Measurements from ENCODE around the gene G0S2.

The G0S2 gene

DNA sequence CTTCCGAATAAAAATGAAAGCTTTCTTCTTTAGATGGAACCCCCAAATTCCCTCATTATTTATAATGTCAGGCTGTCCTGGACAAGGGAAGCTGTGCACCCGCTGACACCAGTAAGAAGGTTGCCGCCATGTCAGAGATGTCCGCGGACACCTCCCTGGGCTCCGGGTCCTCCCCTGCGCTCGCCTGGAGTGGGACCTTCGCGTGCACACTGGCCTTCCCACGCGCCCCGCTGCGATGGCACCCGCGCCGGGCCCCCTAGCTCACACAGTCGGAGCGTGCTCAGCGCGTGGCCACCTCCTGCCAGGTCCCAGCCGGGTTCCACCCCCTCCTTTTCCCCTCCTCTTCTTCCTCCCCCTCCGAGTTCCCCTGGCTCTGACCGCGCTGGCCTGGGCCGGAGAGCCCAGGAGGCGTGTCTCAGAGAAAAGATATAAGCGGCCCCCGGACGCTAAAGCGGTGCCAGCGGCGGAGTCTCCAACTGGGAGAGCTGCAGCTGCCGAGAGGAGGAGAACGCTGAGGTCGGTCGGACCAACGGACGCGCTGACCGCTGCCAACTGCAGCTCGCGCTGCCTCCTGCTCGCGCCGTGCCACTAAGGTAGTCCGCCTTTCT is at the start of gene G0S2:
TSS of gene G0S2 (plus strand) at position 456 of the 608 bp plus-strand sequence. CDS start 273 bp downstream, outside the sequence.
- peak; percentile 45 to 59 for DNase-seq

- no peak for DNase-seq
These were observed 49.4 kb upstream of the G0S2 start for GRCh38 chr1:209625791-209626285.

DNA sequence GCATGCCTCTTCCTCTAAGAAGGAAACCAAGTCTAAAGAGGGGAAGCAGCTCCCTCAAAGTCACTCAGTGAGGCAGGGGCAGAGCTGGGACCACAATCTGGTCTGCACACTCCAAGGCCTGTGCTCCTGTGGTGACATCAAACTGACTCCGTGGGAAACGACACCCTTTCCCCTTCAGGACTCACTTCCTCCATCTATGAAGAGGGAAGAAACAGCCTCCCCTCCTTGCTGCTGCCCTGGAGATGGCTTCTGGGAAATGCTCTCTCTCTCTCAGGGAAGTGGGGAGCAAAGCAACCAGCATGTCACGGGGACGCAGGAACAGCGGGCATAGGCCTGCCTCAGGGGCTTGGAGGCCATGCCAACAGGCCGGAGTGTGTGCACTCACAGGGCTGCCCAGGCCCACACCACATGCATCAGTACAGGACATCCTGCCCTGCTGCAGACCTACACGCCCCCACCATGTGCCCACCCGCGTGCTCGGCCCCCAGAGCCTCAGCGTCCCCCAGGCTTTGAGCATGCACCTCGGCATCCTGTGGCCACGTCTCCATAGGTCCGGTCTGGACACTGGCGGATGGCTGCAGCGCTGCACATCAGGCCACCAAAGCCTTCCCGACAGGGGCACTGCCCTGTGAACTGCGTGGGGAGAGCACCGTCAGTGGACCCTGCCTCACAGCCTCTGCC is 48.7 kb upstream of the G0S2 start:
- no peak for DNase-seq

GRCh38 chr1:209627027-209627731 is 48.0 kb upstream of the G0S2 start:
- no peak for DNase-seq

DNA sequence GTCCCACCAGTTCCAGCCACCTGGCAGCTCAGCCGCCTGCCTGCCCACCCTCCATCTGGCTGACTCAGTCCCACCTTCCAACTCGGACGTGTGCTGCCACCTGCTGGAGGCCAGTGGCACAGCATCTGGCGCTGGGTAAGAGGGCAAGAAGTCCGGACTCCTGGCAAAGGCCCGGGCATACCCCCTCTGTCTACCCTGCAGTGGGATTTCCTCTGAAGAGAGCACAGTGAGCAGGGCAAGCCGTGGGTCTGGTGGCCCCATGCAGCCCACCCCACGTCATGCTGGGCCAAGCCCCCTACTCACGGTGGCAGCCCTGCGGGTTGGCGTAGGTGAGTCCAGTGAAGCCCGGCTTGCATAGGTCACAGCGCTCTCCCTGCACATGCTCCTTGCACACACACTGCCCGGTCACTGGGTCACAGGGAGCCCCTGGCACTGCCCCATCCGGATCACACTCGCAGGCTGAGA is 47.4 kb upstream of the G0S2 start:
- DNase-seq, result peak; percentile 89

DNA sequence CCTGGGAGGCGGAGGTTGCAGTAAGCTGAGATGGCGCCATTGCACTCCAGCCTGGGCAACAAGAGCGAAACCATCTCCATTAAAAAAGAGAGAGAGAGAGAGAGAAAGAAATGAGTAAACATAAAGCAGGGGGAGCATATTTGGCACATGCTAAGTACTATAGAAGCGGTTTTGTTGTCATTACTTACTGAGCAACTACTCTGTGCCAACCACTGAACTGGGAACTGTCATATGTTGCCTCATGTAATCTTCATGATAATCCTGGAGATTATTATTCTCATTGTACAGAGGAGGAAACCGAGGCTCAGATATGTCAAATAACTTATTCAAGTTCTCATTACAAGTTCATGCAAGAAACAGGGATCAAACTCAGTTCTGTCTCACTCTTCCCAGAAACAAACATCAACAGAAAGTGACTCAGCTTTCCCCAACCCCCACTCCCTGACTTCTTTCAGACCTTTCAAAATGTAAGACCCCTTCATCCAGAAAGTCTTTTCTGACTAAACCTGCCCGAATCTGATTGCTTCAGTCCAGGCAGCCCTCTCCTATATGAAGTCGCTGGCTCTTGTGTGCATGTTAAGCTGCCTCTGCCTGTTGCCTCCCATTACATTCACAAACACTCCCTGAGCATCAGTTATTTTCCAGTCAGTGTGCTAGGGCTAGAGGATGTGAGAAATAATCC is 46.5 kb upstream of the G0S2 start:
- DNase-seq, result no peak

DNA sequence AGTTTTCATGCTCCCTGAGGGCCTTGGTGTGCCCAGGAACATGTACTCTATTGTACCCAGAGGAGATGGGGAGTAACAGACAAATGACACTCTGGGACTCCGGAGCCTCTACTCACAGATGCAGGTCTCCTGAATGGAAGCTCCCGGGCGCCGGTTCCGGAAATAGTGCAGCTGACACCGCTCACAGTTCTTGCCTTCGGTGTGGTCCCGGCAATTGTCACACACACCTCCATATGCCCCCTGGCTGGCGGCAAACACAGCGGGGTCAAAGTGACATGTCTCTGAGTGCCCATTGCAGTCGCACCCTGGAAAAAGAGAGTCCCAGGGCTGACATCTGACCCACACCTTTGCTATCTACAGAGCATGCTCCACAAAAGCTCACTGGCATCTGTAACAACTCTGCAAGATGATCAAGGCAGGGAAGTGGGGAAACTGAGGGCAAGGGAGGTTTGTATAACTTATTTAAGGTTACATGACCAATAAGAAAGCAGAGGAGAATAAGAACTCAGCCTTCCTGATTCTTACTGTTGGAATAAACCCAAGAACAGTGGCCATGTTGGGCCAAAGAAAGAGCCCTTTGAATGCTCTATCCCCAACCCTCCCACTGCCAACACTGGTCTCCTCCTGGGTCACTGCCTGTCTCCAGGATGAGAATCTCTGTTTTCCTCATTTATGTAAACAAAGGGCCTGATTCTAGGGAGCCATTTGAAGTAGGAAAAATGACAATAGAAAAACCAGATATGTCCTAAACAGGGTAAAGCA is 45.4 kb upstream of the G0S2 start:
- no peak for DNase-seq

DNA sequence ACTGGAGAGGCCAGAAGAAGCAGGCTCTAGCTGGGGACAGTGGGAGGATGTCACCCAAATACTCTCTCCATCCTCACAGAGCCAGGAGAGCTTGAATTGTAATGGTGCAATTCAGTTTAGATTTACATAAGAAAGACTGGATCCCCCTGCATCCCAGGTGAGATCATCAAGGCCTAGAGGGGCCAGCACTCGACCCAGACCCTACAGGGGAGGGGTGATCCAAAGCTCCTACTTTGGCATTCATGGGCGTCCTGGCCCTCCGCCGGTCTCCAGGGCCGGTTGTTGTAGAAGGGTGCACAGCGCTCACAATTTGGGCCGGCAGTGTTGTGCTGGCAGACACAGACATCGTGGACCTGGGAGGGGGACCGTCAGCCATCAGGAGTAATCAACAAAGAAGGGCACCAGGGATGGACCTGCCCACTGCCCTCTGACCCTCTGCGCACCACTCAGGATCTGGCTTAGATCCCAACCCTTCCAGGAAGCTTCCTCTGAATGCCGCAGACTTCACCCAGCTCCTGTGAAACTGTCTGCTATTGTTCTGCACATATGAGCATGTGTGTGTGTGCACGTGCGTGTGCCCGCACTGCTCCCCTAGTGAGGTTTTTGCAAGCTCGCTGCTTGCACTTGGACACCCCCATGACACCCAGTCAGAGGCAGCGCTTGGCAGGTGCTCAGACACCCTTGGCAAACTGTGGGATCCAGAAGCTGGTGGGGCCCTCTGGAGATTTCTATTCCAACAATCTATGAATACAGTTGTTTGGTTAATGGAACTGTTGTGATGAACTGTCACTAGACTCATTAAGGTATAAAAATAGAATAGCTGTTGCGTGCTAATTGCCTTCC is 44.6 kb upstream of the G0S2 start:
- DNase-seq, result no peak

GRCh38 chr1:209633335-209633997 is 41.7 kb upstream of the G0S2 start:
- DNase-seq, result no peak

- no peak for DNase-seq
These were observed 41.0 kb upstream of the G0S2 start for GRCh38 chr1:209634005-209634737.

DNA sequence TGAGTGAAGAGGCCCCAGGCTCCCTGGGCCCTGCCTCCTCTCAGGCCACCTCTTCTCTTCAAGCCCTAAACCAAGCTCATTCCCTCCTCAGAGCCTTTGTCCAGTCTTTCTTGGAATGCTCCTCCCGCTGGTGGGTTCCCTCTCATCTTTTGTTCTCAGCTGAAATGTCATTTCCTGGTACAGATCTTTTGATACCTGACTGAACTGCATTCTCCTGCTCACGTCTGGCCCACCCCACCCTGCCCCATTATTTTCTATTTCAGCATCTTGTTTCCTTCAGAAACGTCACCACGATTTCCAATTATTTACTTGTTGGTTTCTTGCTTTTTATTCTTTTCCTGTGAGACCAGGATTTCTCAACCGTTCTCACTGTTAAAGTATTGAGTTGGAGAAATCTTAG is 39.4 kb upstream of the G0S2 start:
- no peak for DNase-seq

GRCh38 chr1:209641832-209642172 is 33.4 kb upstream of the G0S2 start:
- no peak for DNase-seq

DNA sequence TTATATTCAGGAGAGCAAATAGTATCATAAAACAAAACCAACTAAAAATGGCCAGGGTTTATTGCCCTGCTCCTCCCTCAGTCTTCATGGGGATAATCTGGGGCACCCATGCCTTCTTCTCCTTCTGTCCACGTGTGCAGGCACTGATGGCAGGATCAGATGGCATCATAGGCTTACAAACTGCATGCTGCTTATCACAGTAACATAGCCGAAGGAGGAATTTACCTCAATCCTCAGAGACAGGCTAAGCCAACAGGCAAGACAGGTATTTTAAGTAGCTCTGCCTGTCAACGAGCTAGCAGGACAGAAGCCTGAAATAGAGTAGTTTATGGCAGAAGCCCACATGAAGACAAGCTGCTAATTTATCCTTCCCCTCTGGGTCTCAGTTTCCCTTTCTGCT is 32.4 kb upstream of the G0S2 start:
- no peak for DNase-seq

DNA sequence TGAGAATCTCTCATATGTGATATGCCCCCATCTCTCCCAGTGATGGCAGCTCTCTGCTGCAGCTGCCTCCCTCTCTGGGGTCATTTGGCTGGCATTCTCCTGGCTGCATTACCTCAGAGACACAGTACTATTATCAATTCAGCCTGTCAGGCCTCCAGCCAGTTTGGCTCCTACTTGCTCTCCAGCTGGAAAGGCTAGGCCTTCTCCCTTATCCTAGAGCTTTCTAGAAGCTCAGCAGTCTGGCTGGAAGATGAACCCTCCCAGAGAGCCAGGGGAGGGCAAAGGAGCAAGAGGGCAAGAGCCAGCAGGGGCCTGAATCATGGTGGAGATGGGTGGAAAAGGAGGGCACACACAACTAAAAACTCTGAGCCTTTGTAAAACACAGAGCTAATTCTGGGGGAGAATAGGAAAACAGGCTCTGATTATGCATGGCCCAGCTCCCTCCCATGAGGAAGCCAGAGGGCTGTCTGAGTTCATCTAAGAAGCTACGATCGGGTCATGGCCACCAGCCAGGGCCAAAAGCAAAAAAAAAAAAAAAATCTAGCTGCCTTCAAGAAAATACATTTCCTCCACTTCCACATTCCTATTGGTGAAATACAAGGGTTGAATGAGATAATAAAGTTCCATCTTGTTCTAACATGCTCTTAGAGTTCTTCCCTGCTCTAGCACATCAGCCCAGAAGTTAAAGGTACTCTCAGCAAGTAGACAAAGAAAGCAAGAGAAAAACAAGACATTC is 31.8 kb upstream of the G0S2 start:
- DNase-seq, result no peak

DNA sequence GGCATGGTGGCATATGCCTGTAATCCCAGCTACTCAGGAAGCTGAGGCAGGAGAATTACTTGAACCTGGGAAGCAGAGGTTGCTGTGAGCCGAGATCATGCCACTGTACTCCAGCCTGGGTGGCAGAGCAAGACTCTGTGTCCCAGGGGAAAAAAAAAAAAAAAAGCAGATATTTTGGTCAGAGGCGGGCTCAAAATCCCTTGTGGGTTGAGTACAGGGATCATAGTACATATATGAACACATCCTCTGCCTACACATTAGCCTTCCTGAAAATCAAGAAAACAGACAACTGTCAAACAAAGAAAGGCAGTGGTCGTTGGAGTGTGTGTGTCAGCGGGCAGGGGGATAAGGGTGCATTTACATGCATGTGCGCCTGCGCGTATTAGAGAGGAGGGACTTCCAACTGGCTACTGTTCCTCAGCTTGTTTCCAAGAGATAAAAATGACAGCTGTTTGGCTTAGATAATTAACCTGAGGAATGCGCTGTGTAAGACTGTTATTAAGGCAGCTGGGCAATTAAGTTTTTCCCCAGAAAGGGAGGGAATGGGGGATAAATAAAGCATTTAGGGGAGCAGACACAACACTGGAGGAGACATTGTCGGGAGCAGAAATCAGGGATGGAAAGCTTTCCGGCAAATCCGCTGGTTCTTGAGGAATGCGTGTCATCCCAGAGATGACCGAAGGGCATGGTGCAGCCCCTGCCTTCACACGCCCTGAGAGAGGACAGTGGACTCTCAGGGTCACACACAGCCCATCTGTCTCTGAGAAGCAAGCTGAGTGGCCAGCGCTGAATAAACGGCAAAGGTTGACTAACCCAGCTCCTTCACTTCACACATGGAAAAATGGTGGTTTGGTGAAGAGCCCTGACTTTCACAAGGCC is 29.4 kb upstream of the G0S2 start:
- DNase-seq, result no peak

DNA sequence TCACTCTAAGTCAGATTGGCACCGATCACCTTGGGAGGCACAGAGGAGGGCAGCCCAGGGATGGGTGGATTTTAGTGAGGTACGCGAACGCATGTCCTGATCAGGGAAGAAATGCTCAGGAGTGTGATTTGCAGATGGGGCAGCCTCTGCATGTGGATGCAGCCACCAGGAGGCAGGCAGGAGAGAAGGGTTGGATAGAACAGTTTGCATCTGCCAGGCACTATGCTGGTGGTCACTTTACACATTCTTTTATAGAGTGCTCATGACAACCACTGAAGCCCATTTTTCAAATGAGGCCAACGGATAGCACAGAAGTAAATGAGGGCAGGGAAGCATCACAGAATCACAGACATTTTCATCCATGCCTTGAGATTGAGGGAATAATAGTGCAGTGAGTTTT is 28.7 kb upstream of the G0S2 start:
- no peak for DNase-seq

DNA sequence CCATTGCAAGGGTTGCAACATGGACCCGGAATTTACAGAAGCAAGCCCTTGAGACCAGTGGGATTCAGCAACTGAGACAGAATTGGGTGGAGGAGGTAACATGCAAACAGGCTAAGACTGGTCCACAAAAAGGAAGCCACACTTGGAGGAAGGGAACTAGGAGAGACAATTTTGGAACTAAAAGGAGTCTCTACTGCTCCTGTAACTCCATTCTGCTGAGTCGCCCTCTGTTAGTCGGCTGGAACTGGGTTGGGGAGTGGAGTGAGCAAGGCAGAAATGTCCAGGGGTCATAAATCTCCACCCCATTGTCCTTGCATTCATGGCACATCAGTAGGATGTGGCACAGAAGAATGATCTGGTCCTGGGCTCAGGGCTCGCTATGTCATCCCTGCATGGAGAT is 28.1 kb upstream of the G0S2 start:
- no peak for DNase-seq

DNA sequence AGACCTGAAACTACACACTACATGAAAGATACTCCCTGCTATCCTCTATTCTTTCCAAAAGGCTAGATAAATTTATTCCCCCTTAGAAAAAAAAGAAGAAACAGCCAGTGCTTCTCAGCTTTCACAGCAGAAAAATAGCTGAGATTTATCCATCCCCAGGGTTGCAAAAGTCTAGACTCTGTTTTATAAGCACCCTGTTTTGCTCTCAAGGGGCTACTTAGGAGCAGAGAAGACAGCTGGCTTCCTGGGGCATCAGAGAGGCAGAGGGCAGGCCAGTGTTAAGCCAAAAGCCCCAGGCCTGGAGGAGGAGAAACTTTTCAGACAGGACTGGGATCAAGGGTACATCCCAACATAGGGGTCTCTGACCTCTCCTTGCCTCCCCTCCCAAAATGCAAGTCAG is 26.9 kb upstream of the G0S2 start:
- DNase-seq, result no peak
